ENCODE measurements around the gene KCP. TPM values are rescaled to one million over a fixed set of nuclear protein-coding genes. Genes with fewer than 3 reads are reported as not detected.

Gene KCP
- total RNA-seq, 2 experiments from 2014 or later = 0.11 TPM; not detected in 1

DNA sequence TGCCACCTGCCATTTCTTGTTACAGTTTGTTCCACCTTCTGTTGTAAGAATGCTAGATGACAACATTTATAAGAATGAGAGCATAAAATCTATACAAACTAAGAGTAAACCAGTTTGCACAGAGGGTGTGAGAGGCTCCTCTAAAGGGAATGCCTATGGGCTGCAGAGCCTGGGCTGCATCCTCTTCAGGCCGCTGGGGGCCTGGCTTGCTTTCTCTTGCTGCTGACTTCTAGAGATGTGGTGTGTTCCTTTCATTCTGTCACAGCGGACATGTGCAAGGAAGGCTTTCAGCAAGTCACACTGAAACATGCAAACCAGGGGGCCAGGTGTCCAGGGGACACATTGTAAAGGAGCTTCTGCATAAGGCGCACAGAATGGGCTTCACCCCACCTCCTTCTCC lies 55.0 kb downstream of the KCP start:
- H3K36me3 Mint-ChIP-seq (ENCODE audit: low read depth) = no peaks in the 10 kb centered on the region
- ATAC-seq (ENCODE audit: poor library complexity) = no peak
- POLR2A ChIA-PET = no interaction called here
- H3K4me3 Mint-ChIP-seq = no peak overlapping the region
- no peaks in the 10 kb centered on the region for H3K27me3 Mint-ChIP-seq
- H3K27me3 ChIP-seq (ENCODE audit: control insufficient read depth in 1 of 2, insufficient read depth in 2 of 2, low read length in 2 of 2) = peaks cover 0 to 2% of the 10 kb centered on the region in 2 experiments
- no peak overlapping the region for H3K27ac ChIP-seq (ENCODE audit: low read depth in 1 of 2, low read length in 2 of 2)
- intact Hi-C loops (cut with DNase I, micrococcal nuclease) = no loop called here
- DNase-seq = no peak
- H3K36me3 ChIP-seq (ENCODE audit: insufficient read depth, low read length) = no peaks in the 10 kb centered on the region
- H3K9me3 ChIP-seq (ENCODE audit: control insufficient read depth in 1 of 2, insufficient read depth in 1 of 2, low read length in 2 of 2) = no peaks in the 10 kb centered on the region
- H3K9me3 Mint-ChIP-seq = no peaks in the 10 kb centered on the region
- TF ChIP-seq, protein P1, sequence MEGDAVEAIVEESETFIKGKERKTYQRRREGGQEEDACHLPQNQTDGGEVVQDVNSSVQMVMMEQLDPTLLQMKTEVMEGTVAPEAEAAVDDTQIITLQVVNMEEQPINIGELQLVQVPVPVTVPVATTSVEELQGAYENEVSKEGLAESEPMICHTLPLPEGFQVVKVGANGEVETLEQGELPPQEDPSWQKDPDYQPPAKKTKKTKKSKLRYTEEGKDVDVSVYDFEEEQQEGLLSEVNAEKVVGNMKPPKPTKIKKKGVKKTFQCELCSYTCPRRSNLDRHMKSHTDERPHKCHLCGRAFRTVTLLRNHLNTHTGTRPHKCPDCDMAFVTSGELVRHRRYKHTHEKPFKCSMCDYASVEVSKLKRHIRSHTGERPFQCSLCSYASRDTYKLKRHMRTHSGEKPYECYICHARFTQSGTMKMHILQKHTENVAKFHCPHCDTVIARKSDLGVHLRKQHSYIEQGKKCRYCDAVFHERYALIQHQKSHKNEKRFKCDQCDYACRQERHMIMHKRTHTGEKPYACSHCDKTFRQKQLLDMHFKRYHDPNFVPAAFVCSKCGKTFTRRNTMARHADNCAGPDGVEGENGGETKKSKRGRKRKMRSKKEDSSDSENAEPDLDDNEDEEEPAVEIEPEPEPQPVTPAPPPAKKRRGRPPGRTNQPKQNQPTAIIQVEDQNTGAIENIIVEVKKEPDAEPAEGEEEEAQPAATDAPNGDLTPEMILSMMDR (IDR thresholded peaks at IDR 0.05) = no peak
- no peaks in the 10 kb centered on the region for H3K4me1 Mint-ChIP-seq (ENCODE audit: low read depth)
- H3K27ac Mint-ChIP-seq = no peak overlapping the region
- no peak overlapping the region for H3K4me3 ChIP-seq (ENCODE audit: low read length)
- CTCF ChIA-PET = no interaction called here
- H3K4me1 ChIP-seq (ENCODE audit: insufficient read depth, low read length) = no peaks in the 10 kb centered on the region

DNA sequence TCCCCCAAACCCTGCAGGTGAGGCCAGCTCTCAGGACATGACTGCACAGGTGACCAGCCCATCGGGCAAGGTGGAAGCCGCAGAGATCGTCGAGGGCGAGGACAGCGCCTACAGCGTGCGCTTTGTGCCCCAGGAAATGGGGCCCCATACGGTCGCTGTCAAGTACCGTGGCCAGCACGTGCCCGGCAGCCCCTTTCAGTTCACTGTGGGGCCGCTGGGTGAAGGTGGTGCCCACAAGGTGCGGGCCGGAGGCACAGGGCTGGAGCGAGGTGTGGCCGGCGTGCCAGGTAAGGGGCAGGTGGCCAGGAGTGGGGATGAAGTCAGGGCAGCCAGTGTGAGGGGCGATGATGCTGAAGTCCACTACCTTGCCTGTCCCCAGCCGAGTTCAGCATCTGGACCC lies 56.1 kb downstream of the KCP start:
- CTCF ChIA-PET = no interaction called here
- Histone ChIP-seq H3K4me3 (ENCODE audit: low read length) (no peak overlapping the region), H3K27me3 (ENCODE audit: control insufficient read depth in 1 of 2, insufficient read depth in 2 of 2, low read length in 2 of 2) (peaks cover 0 to 2% of the 10 kb centered on the region in 2 experiments), H3K4me1 (ENCODE audit: insufficient read depth, low read length) (no peaks in the 10 kb centered on the region), H3K27ac (ENCODE audit: low read depth in 1 of 2, low read length in 2 of 2) (no peak overlapping the region), H3K9me3 (ENCODE audit: control insufficient read depth in 1 of 2, insufficient read depth in 1 of 2, low read length in 2 of 2) (no peaks in the 10 kb centered on the region), H3K36me3 (ENCODE audit: insufficient read depth, low read length) (no peaks in the 10 kb centered on the region)
- no peak overlapping the region for H3K27ac Mint-ChIP-seq
- POLR2A ChIA-PET = no interaction called here
- H3K4me3 Mint-ChIP-seq = no peak overlapping the region
- no peaks in the 10 kb centered on the region for H3K9me3 Mint-ChIP-seq
- H3K27me3 Mint-ChIP-seq = no peaks in the 10 kb centered on the region
- intact Hi-C loops (cut with DNase I, micrococcal nuclease) = no loop called here
- no peak for DNase-seq
- no peak for ATAC-seq (ENCODE audit: poor library complexity)
- TF ChIP-seq, protein P1 (IDR thresholded peaks at IDR 0.05) = no peak
- H3K4me1 Mint-ChIP-seq (ENCODE audit: low read depth) = no peaks in the 10 kb centered on the region
- no peaks in the 10 kb centered on the region for H3K36me3 Mint-ChIP-seq (ENCODE audit: low read depth)

DNA sequence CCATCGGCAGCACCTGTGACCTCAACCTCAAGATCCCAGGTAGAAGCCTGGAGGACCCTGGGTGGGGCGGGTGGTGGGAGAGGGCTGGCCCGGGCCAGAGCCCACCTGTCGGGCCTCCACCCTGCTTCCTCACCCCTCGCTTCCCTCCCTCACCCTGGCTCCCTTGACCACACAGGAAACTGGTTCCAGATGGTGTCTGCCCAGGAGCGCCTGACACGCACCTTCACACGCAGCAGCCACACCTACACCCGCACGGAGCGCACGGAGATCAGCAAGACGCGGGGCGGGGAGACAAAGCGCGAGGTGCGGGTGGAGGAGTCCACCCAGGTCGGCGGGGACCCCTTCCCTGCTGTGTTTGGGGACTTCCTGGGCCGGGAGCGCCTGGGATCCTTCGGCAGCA lies 56.7 kb downstream of the KCP start:
- no peak overlapping the region for H3K4me3 Mint-ChIP-seq

More for the DNA sequence above, 56.7 kb downstream of the KCP start:
- intact Hi-C loops (cut with DNase I, micrococcal nuclease) = no loop called here
- ChIA-PET CTCF (no interaction called here), POLR2A (no interaction called here)
- H3K27ac Mint-ChIP-seq = no peak overlapping the region
- no peaks in the 10 kb centered on the region for H3K4me1 Mint-ChIP-seq (ENCODE audit: low read depth)
- Histone ChIP-seq H3K4me3 (ENCODE audit: low read length) (no peak overlapping the region), H3K9me3 (ENCODE audit: control insufficient read depth in 1 of 2, insufficient read depth in 1 of 2, low read length in 2 of 2) (no peaks in the 10 kb centered on the region), H3K4me1 (ENCODE audit: insufficient read depth, low read length) (no peaks in the 10 kb centered on the region), H3K27me3 (ENCODE audit: control insufficient read depth in 1 of 2, insufficient read depth in 2 of 2, low read length in 2 of 2) (peaks cover 0 to 2% of the 10 kb centered on the region in 2 experiments), H3K27ac (ENCODE audit: low read depth in 1 of 2, low read length in 2 of 2) (no peak overlapping the region), H3K36me3 (ENCODE audit: insufficient read depth, low read length) (no peaks in the 10 kb centered on the region)
- TF ChIP-seq, protein P1 (IDR thresholded peaks at IDR 0.05) = no peak
- no peaks in the 10 kb centered on the region for H3K36me3 Mint-ChIP-seq (ENCODE audit: low read depth)
- H3K9me3 Mint-ChIP-seq = no peaks in the 10 kb centered on the region
- ATAC-seq (ENCODE audit: poor library complexity) (no peak), DNase-seq (no peak)
- H3K27me3 Mint-ChIP-seq = no peaks in the 10 kb centered on the region

Data from CD4-positive, alpha-beta T cell (primary cell).